PC-3 (cell line): Measurements from ENCODE around the gene PRSS12. TPM values are rescaled to one million over a fixed set of nuclear protein-coding genes. Genes with fewer than 3 reads are reported as not detected.

Experiments
- ATAC-seq: fragments of 200-7000 bp; cut with Tn5 transposase; 2 replicates; pipeline ENCODE4 v1.9.1; 2020; ENCODE audit warnings: mild to moderate bottlenecking, moderate library complexity
- BruUV-seq: library from RNA; stranded (reverse); fragments of 400-500 nt; replicated peaks from 2 replicates; lab custom pipeline; 2021; lab: Mats Ljungman, UMichigan
- CTCF ChIA-PET: fragments of 300-600 bp; sonication (Branson Sonifier 250); formaldehyde crosslinking; loops from one replicate; lab custom pipeline; 2022; ENCODE audit warnings: antibody characterized with exemption; lab: Charles Lee
- POLR2A ChIA-PET: fragments of 300-600 bp; sonication (Branson Sonifier 250); formaldehyde crosslinking; loops from one replicate; lab custom pipeline; 2022; ENCODE audit warnings: antibody characterized with exemption; ENCODE audit not compliant: unreplicated experiment; lab: Charles Lee
- DNase-seq: peaks from one replicate; pipeline ENCODE4 v3.0.0-alpha.2; 2015
- H2AFZ ChIP-seq: fragments of 300-600 bp; sonication (generic); 2 replicates; pipeline ENCODE4 v1.6.0; 2016; ENCODE audit warnings: antibody characterized with exemption, low read length
- H3F3A ChIP-seq: fragments of 300-600 bp; sonication (generic); one replicate; pipeline ENCODE4 v1.6.0; 2017; ENCODE audit warnings: antibody characterized with exemption, low read length, control low read depth, mild to moderate bottlenecking; ENCODE audit not compliant: unreplicated experiment
- H3K27ac ChIP-seq: fragments of 300-600 bp; sonication (generic); 2 replicates; pipeline ENCODE4 v1.5.1; 2016; ENCODE audit warnings: mild to moderate bottlenecking, low read length
- H3K27me3 ChIP-seq: fragments of 300-600 bp; sonication (generic); 2 replicates; pipeline ENCODE4 v1.6.1; 2016; ENCODE audit warnings: low read length, mixed read lengths
- H3K36me3 ChIP-seq: fragments of 300-600 bp; sonication (generic); 2 replicates; pipeline ENCODE4 v1.6.1; 2016; ENCODE audit warnings: low read depth, mixed run types, low read length, mixed read lengths
- H3K4me1 ChIP-seq: fragments of 300-600 bp; sonication (generic); 2 replicates; pipeline ENCODE4 v1.5.1; 2016; ENCODE audit warnings: low read length; ENCODE audit not compliant: insufficient read depth
- H3K4me2 ChIP-seq: fragments of 300-600 bp; sonication (generic); 2 replicates; pipeline ENCODE4 v1.6.0; 2016; ENCODE audit warnings: low read length
- H3K4me3 ChIP-seq: fragments of 300-600 bp; sonication (generic); 2 replicates; pipeline ENCODE4 v1.5.1; 2016; ENCODE audit warnings: mild to moderate bottlenecking, low read length, mixed read lengths
- H3K79me2 ChIP-seq: fragments of 300-600 bp; sonication (generic); 2 replicates; pipeline ENCODE4 v1.6.1; 2017; ENCODE audit warnings: low read length, mixed read lengths
- H3K9ac ChIP-seq: fragments of 300-600 bp; sonication (generic); 2 replicates; pipeline ENCODE4 v1.6.0; 2016; ENCODE audit warnings: mild to moderate bottlenecking, low read length
- H3K9me2 ChIP-seq: fragments of 300-600 bp; sonication (generic); replicated peaks from 2 replicates; pipeline ENCODE4 v1.6.1; 2016; ENCODE audit warnings: mixed run types, low read length, mixed read lengths
- H3K9me3 ChIP-seq: fragments of 300-600 bp; sonication (generic); 2 replicates; pipeline ENCODE4 v1.6.1; 2016; ENCODE audit warnings: low read length, mixed read lengths
- H4K20me1 ChIP-seq: fragments of 300-600 bp; sonication (generic); 2 replicates; pipeline ENCODE4 v1.6.1; 2016; ENCODE audit warnings: low read length, mixed read lengths
- CTCF ChIP-seq: fragments of 300-600 bp; sonication (generic); conservative IDR thresholded peaks from 2 replicates; pipeline ENCODE4 v1.5.1; 2017; ENCODE audit warnings: antibody characterized with exemption, low read depth, mild to moderate bottlenecking, low read length
- EZH2 ChIP-seq: fragments of 300-600 bp; sonication (generic); IDR thresholded peaks from one replicate; pipeline ENCODE4 v1.6.1; 2017; ENCODE audit warnings: antibody characterized with exemption, mild to moderate bottlenecking, low read length; ENCODE audit not compliant: unreplicated experiment
- EZH2phosphoT487 ChIP-seq: fragments of 300-600 bp; sonication (generic); IDR thresholded peaks from 2 replicates; pipeline ENCODE4 v1.6.1; 2018; ENCODE audit warnings: mild to moderate bottlenecking, antibody characterized with exemption, low read length, borderline replicate concordance
- intact Hi-C: fragments of 100-400 bp; cut with micrococcal nuclease; formaldehyde crosslinking; loops from 2 replicates; pipeline ENCODE4 v1.9.0; 2023
- total RNA-seq: library from RNA; depleted of rRNA; stranded (reverse); fragments of >200 nt; gene quantifications from 2 replicates; pipeline ENCODE4 v1.2.3, GENCODE V29; 2014

Gene PRSS12
- total RNA-seq, 1 experiment from 2014 or later, result 1.5 TPM

GRCh38 chr4:118398226-118399090, 45.7 kb upstream of the PRSS12 start:
- CTCF ChIA-PET, result no interaction called here
- H3K4me2 ChIP-seq, result no peak overlapping the region
- no peaks in the 10 kb centered on the region for H3K4me1 ChIP-seq
- H3K27me3 ChIP-seq, result no peaks in the 10 kb centered on the region; the same call in 1 of the 2 replicates
- no peaks in the 10 kb centered on the region for H4K20me1 ChIP-seq
- no peak overlapping the region for H3K9ac ChIP-seq
- no peaks in the 10 kb centered on the region for H3K36me3 ChIP-seq
- no peak overlapping the region for H2AFZ ChIP-seq
- BruUV-seq, result no TSS peak
- intact Hi-C loops, result no loop called here
- no peak overlapping the region for H3K27ac ChIP-seq
- H3K4me3 ChIP-seq, result no peak overlapping the region
- POLR2A ChIA-PET, result no interaction called here
- TF ChIP-seq EZH2phosphoT487 (no peak), CTCF (no peak), EZH2 (no peak)
- H3K9me3 ChIP-seq, result no peaks in the 10 kb centered on the region
- DNase-seq (no peak), ATAC-seq (no peak)
- H3K79me2 ChIP-seq, result no peaks in the 10 kb centered on the region
- no peaks in the 10 kb centered on the region for H3K9me2 ChIP-seq
- no peaks in the 10 kb centered on the region for H3F3A ChIP-seq

GRCh38 chr4:118397623-118397979, 44.8 kb upstream of the PRSS12 start:
- no peaks in the 10 kb centered on the region for H4K20me1 ChIP-seq
- no peak overlapping the region for H3K4me2 ChIP-seq
- POLR2A ChIA-PET, result no interaction called here
- ATAC-seq (no peak), DNase-seq (no peak)
- no peaks in the 10 kb centered on the region for H3K9me3 ChIP-seq
- H3K36me3 ChIP-seq, result no peaks in the 10 kb centered on the region
- CTCF ChIA-PET, result no interaction called here
- H3K9me2 ChIP-seq, result no peaks in the 10 kb centered on the region
- H3K27ac ChIP-seq, result no peak overlapping the region
- no peak overlapping the region for H2AFZ ChIP-seq
- H3K4me1 ChIP-seq, result no peaks in the 10 kb centered on the region
- intact Hi-C loops, result no loop called here
- no peaks in the 10 kb centered on the region for H3K79me2 ChIP-seq
- no peaks in the 10 kb centered on the region; the same call in 1 of the 2 replicates for H3K27me3 ChIP-seq
- BruUV-seq, result no TSS peak
- TF ChIP-seq EZH2 (no peak), CTCF (no peak), EZH2phosphoT487 (no peak)
- no peaks in the 10 kb centered on the region for H3F3A ChIP-seq
- no peak overlapping the region for H3K9ac ChIP-seq
- no peak overlapping the region for H3K4me3 ChIP-seq

- no peak overlapping the region for H3K9ac ChIP-seq
- H3K79me2 ChIP-seq, result no peaks in the 10 kb centered on the region
- no peaks in the 10 kb centered on the region for H4K20me1 ChIP-seq
- TF ChIP-seq EZH2 (no peak), EZH2phosphoT487 (no peak), CTCF (no peak)
- no peak overlapping the region for H3K27ac ChIP-seq
- H3K4me1 ChIP-seq, result no peaks in the 10 kb centered on the region
- no peaks in the 10 kb centered on the region; the same call in 1 of the 2 replicates for H3K27me3 ChIP-seq
- DNase-seq (no peak), ATAC-seq (no peak)
- ChIA-PET CTCF (no interaction called here), POLR2A (no interaction called here)
- no peaks in the 10 kb centered on the region for H3F3A ChIP-seq
- intact Hi-C loops, result no loop called here
- H3K9me3 ChIP-seq, result no peaks in the 10 kb centered on the region
- H3K36me3 ChIP-seq, result no peaks in the 10 kb centered on the region
- no peak overlapping the region for H3K4me3 ChIP-seq
- H3K4me2 ChIP-seq, result no peak overlapping the region
- H2AFZ ChIP-seq, result no peak overlapping the region
- no peaks in the 10 kb centered on the region for H3K9me2 ChIP-seq
- no TSS peak for BruUV-seq
These were observed 44.2 kb upstream of the PRSS12 start for GRCh38 chr4:118396881-118397622.
